Right lobe of liver (tissue), 4 donors: ENCODE data around the gene FLT1.

Source experiments
- CTCF ChIP-seq, 4 donors: fragments of 200-600 bp in 3 of 4; fragments of 450-650 bp in 1 of 4; IDR thresholded peaks; one replicate each; pipeline versions ENCODE4 v1.5.1 to v1.8.0; 2016 to 2022; ENCODE audit warnings: antibody characterized with exemption in 4 of 4, mild to moderate bottlenecking in 2 of 4
- POLR2A ChIP-seq: fragments of 450-650 bp; IDR thresholded peaks from one replicate; pipeline ENCODE4 v1.6.1; 2017; ENCODE audit warnings: antibody characterized with exemption, mild to moderate bottlenecking
- donor health status: DM: no; HTN: no; CAD: no.
- donor health status: DM: no; HTN: no; CAD: no.
- donor health status: DM: no; HTN: yes; CAD: no.

DNA sequence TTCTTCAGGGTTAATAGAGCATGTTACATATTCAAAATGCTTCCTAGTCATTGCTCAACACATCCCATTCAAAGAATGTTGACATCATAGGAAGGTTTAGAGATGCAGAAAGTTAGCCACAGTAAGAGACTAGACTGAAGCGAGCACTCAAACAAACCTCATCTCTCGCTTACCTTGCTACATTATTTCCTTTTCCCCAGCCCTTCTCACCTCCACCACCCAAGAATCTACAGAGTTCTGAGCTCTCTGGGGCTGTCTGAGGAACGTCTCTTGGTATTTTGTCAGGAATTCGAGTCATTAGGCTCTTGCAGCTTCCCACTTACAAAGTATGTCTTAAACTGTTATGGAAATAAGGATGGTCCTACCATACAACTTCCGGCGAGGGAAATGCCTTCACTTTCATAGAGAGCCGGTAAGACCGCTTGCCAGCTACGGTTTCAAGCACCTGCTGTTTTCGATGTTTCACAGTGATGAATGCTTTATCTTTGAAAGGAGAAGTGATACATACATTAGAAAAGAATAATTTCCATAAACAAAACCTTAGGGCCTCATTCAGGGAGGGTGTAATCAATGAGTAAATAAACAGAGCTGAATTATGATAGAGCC lies 65.1 kb downstream of the FLT1 start:
- TF ChIP-seq CTCF (IDR thresholded peaks at IDR 0.05) = no peak
- TF ChIP-seq POLR2A = no peak
